IMR-90 (cell line): ENCODE results near the gene ACOX2. TPM values are rescaled to one million over a fixed set of nuclear protein-coding genes. Genes with fewer than 3 reads are reported as not detected.

ENCODE experiments used
- ATAC-seq: fragments of 200-7000 bp; cut with Tn5 transposase; 2 replicates; pipeline ENCODE4 v1.9.1; 2020; ENCODE audit warnings: low read depth, mild to moderate bottlenecking, moderate library complexity
- BruUV-seq: library from RNA; stranded (reverse); fragments of 400-500 nt; replicated peaks from 2 replicates; lab custom pipeline; 2021; lab: Mats Ljungman, UMichigan
- CTCF ChIA-PET: fragments of 300-600 bp; formaldehyde crosslinking; extraction: SDS; loops from one replicate; lab custom pipeline; 2021; ENCODE audit warnings: antibody characterized with exemption; lab: Yijun Ruan, JAX
- POLR2A ChIA-PET: fragments of 300-600 bp; sonication (Branson Sonifier 250); formaldehyde crosslinking; loops from one replicate; lab custom pipeline; 2022; ENCODE audit warnings: antibody characterized with exemption; ENCODE audit not compliant: unreplicated experiment; lab: Charles Lee
- DNase-seq: peaks from one replicate; pipeline ENCODE4 v3.0.0; 2013
- H2AFZ ChIP-seq: replicated peaks from 2 replicates; pipeline ENCODE3; 2013; ENCODE audit warnings: low read length, mild to moderate bottlenecking; ENCODE audit not compliant: poor library complexity
- H2AK5ac ChIP-seq: 2 replicates; pipeline ENCODE4 v1.6.1; 2013; ENCODE audit warnings: low read depth, low read length, inconsistent platforms
- H2AK9ac ChIP-seq: replicated peaks from 2 replicates; pipeline ENCODE3; 2013; ENCODE audit warnings: mild to moderate bottlenecking, low read depth, low read length, moderate library complexity; ENCODE audit not compliant: poor library complexity
- H2BK120ac ChIP-seq: 2 replicates; pipeline ENCODE4 v1.6.1; 2013; ENCODE audit warnings: low read depth, low read length, inconsistent platforms
- H2BK15ac ChIP-seq: 3 replicates; pipeline ENCODE4 v1.6.1; 2013; ENCODE audit warnings: low read depth, low read length, inconsistent platforms
- H2BK20ac ChIP-seq: 2 replicates; pipeline ENCODE4 v1.6.1; 2013; ENCODE audit warnings: low read depth, mild to moderate bottlenecking, inconsistent platforms, low read length, moderate library complexity
- H2BK5ac ChIP-seq: 2 replicates; pipeline ENCODE4 v1.6.1; 2013; ENCODE audit warnings: mild to moderate bottlenecking, low read depth, low read length, inconsistent platforms; ENCODE audit not compliant: poor library complexity, severe bottlenecking
- H3K14ac ChIP-seq: replicated peaks from 2 replicates; pipeline ENCODE4 v1.6.1; 2013; ENCODE audit warnings: low read depth, low read length, inconsistent platforms
- H3K18ac ChIP-seq: 2 replicates; pipeline ENCODE4 v1.6.1; 2013; ENCODE audit warnings: low read depth, low read length, control low read depth
- H3K23ac ChIP-seq: 2 replicates; pipeline ENCODE4 v1.6.1; 2013; ENCODE audit warnings: low read depth, low read length, inconsistent platforms
- H3K27ac ChIP-seq: 2 replicates; pipeline ENCODE4 v1.5.1; 2013; ENCODE audit warnings: mild to moderate bottlenecking, control low read depth, low read length; ENCODE audit not compliant: insufficient read depth
- H3K27me3 ChIP-seq: 2 replicates; pipeline ENCODE4 v1.6.1; 2013; ENCODE audit warnings: low read length; ENCODE audit not compliant: control insufficient read depth, insufficient read depth
- H3K36me3 ChIP-seq: 2 replicates; pipeline ENCODE4 v1.6.1; 2013; ENCODE audit warnings: low read length, mixed read lengths; ENCODE audit not compliant: control insufficient read depth, insufficient read depth
- H3K4ac ChIP-seq: 2 replicates; pipeline ENCODE4 v1.6.1; 2013; ENCODE audit warnings: low read depth, low read length, inconsistent platforms
- H3K4me1 ChIP-seq: 2 replicates; pipeline ENCODE4 v1.6.1; 2013; ENCODE audit warnings: low read length, mixed read lengths; ENCODE audit not compliant: control insufficient read depth, insufficient read depth
- H3K4me2 ChIP-seq: 2 replicates; pipeline ENCODE4 v1.6.1; 2013; ENCODE audit warnings: low read depth, mild to moderate bottlenecking, control low read depth, low read length, moderate library complexity
- H3K4me3 ChIP-seq: 2 replicates; pipeline ENCODE4 v1.5.1; 2013; ENCODE audit warnings: low read depth, mild to moderate bottlenecking, control low read depth, low read length, moderate library complexity; ENCODE audit not compliant: insufficient read depth
- H3K56ac ChIP-seq: 2 replicates; pipeline ENCODE4 v1.6.1; 2013; ENCODE audit warnings: low read length, inconsistent platforms; ENCODE audit not compliant: insufficient read depth; ENCODE audit errors: extremely low read depth
- H3K79me1 ChIP-seq, 2 experiments: 2 replicates each; pipeline ENCODE4 v1.6.1; 2013; ENCODE audit warnings: low read length in 2 of 2, inconsistent platforms in 1 of 2, low read depth in 1 of 2
- H3K9ac ChIP-seq: 2 replicates; pipeline ENCODE4 v1.6.1; 2013; ENCODE audit warnings: low read depth, low read length, control low read depth
- H3K9me1 ChIP-seq: 2 replicates; pipeline ENCODE4 v1.6.1; 2013; ENCODE audit warnings: low read length, inconsistent platforms; ENCODE audit not compliant: insufficient read depth
- H3K9me3 ChIP-seq: 2 replicates; pipeline ENCODE4 v1.6.1; 2013; ENCODE audit warnings: low read length; ENCODE audit not compliant: control insufficient read depth, insufficient read depth
- H4K20me1 ChIP-seq: 2 replicates; pipeline ENCODE4 v1.6.1; 2013; ENCODE audit warnings: low read length, inconsistent platforms; ENCODE audit not compliant: insufficient read depth
- H4K5ac ChIP-seq: 2 replicates; pipeline ENCODE4 v1.6.1; 2013; ENCODE audit warnings: mild to moderate bottlenecking, low read depth, low read length, control low read depth
- H4K8ac ChIP-seq, 2 experiments: 2 replicates each; pipeline ENCODE4 v1.6.1; 2013; ENCODE audit warnings: low read depth in 2 of 2, low read length in 2 of 2, control low read depth in 1 of 2, inconsistent platforms in 1 of 2
- H4K91ac ChIP-seq: 2 replicates; pipeline ENCODE4 v1.6.1; 2013; ENCODE audit warnings: low read depth, low read length, inconsistent platforms; ENCODE audit not compliant: insufficient read depth
- BHLHE40 ChIP-seq: fragments of 150-350 bp; IDR thresholded peaks from 2 replicates; pipeline ENCODE4 v1.6.1; 2016; ENCODE audit warnings: mild to moderate bottlenecking, low read depth, low read length
- CEBPB ChIP-seq: IDR thresholded peaks from 2 replicates; pipeline ENCODE4 v1.6.1; 2012; ENCODE audit warnings: low read depth, low read length, improper control_type of control experiment
- CHD1 ChIP-seq: IDR thresholded peaks from 2 replicates; pipeline ENCODE4 v1.6.1; 2012; ENCODE audit warnings: low read depth, low read length, improper control_type of control experiment
- ELK1 ChIP-seq: fragments of 150-350 bp; IDR thresholded peaks from 2 replicates; pipeline ENCODE4 v1.6.1; 2016; ENCODE audit warnings: low read depth, mild to moderate bottlenecking, low read length, moderate library complexity, borderline replicate concordance
- FOS ChIP-seq: fragments of 150-350 bp; IDR thresholded peaks from 2 replicates; pipeline ENCODE4 v1.6.1; 2016; ENCODE audit warnings: low read depth, low read length
- MAZ ChIP-seq: IDR thresholded peaks from 2 replicates; pipeline ENCODE4 v1.6.1; 2012; ENCODE audit warnings: low read depth, mild to moderate bottlenecking, low read length, improper control_type of control experiment, moderate library complexity, borderline replicate concordance
- MXI1 ChIP-seq: IDR thresholded peaks from 2 replicates; pipeline ENCODE4 v1.6.1; 2012; ENCODE audit warnings: low read depth, mild to moderate bottlenecking, low read length, moderate library complexity, borderline replicate concordance
- NFE2L2 ChIP-seq: fragments of 150-350 bp; IDR thresholded peaks from 2 replicates; pipeline ENCODE4 v1.6.1; 2016; ENCODE audit warnings: low read depth, mild to moderate bottlenecking, low read length
- POLR2A ChIP-seq: IDR thresholded peaks from 2 replicates; pipeline ENCODE4 v1.6.1; 2012; ENCODE audit warnings: mild to moderate bottlenecking, low read depth, low read length
- RAD21 ChIP-seq: IDR thresholded peaks from 2 replicates; pipeline ENCODE4 v1.6.1; 2012; ENCODE audit warnings: low read length, improper control_type of control experiment
- RCOR1 ChIP-seq: IDR thresholded peaks from 2 replicates; pipeline ENCODE4 v1.6.1; 2012; ENCODE audit warnings: mild to moderate bottlenecking, low read length, improper control_type of control experiment; ENCODE audit not compliant: insufficient replicate concordance
- RFX5 ChIP-seq: IDR thresholded peaks from 2 replicates; pipeline ENCODE4 v1.8.0; 2012; ENCODE audit warnings: low read depth, mild to moderate bottlenecking, low read length, moderate library complexity
- SMC3 ChIP-seq: fragments of 150-350 bp; IDR thresholded peaks from 2 replicates; pipeline ENCODE4 v1.6.1; 2016; ENCODE audit warnings: low read depth, mild to moderate bottlenecking, antibody characterized with exemption, low read length, moderate library complexity
- WGBS, 2 experiments: methylation state at CpG; one replicate each; pipeline versions ENCODE4 v1.1.5 to v1.1.7; 2013; ENCODE audit warnings: missing lambda C conversion rate in 2 of 2; ENCODE audit not compliant: insufficient read length in 1 of 2; ENCODE audit errors: extremely low coverage in 2 of 2; 5-methylcytosine and 5-hydroxymethylcytosine counted together
- dilution Hi-C: fragments of 300-500 bp; cut with HindIII; formaldehyde crosslinking; loops from one replicate; pipeline ENCODE4 v1.14.3; 2018; ENCODE audit warnings: low sequenced_read_pairs; ENCODE audit not compliant: unreplicated experiment
- in situ Hi-C: fragments of 300-500 bp; cut with MboI; formaldehyde crosslinking; loops from 3 replicates; pipeline ENCODE4 v1.14.3; 2019; ENCODE audit warnings: low sequenced_read_pairs, inconsistent platforms, mixed read lengths
- intact Hi-C: fragments of 100-400 bp; cut with micrococcal nuclease; formaldehyde crosslinking; loops from 2 replicates; pipeline ENCODE4 v1.10.0; 2022
- polyA plus RNA-seq, 3 experiments: library from polyadenylated mRNA; depleted of rRNA; stranded (reverse); fragments of >200 nt; gene quantifications; 2 replicates each; pipeline ENCODE4 v1.2.3, GENCODE V29; 2012; ENCODE audit warnings: low replicate concordance in 1 of 3
- total RNA-seq: library from RNA; depleted of rRNA; stranded (reverse); fragments of >200 nt; gene quantifications from 2 replicates; pipeline ENCODE4 v1.2.3, GENCODE V29; 2012
- TF ChIP-seq, protein P1 (sequence below): fragments of 150-350 bp; IDR thresholded peaks from 2 replicates; pipeline ENCODE4 v1.6.1; 2017; ENCODE audit warnings: mild to moderate bottlenecking, antibody characterized with exemption, low read length, low read depth
- TF ChIP-seq, protein P2 (sequence below): conservative IDR thresholded peaks from 2 replicates; pipeline ENCODE4 v1.5.1; 2012; ENCODE audit warnings: mild to moderate bottlenecking, low read depth, low read length, improper control_type of control experiment

ACOX2 gene
- total and polyA plus RNA-seq, 2 of the 4 experiments (the other 2 are of a cell fraction), result 15.6 to 32.9 TPM

GRCh38 chr3:58570851-58571250 lies 33.9 kb upstream of the ACOX2 start:
- H2AK5ac ChIP-seq, result no peak overlapping the region
- no peak overlapping the region for H3K14ac ChIP-seq
- DNase-seq (no peak), ATAC-seq (no peak)
- WGBS, 2 experiments, result 85% methylated on average over 4 of the region's 5 CpGs; no CpG with 5 or more reads in 1 of the 2 experiments
- dilution Hi-C loops, result no loop called here
- no peaks in the 10 kb centered on the region for H3K36me3 ChIP-seq
- BruUV-seq, result no TSS peak
- H2BK120ac ChIP-seq, result no peak overlapping the region
- POLR2A ChIA-PET, result no interaction called here
- in situ Hi-C loops, result loop anchor here (25.0 kb wide), 1 partner anchor 416 kb away; no protein-coding TSS in a partner anchor
- no peak overlapping the region for H2BK20ac ChIP-seq
- H4K5ac ChIP-seq, result no peak overlapping the region
- TF ChIP-seq RFX5 (no peak), NFE2L2 (no peak), BHLHE40 (no peak), MAZ (no peak), RAD21 (no peak), FOS (no peak), POLR2A (no peak), CHD1 (no peak), ELK1 (no peak), RCOR1 (no peak), MXI1 (no peak), CEBPB (no peak), SMC3 (no peak)
- TF ChIP-seq, protein P1, sequence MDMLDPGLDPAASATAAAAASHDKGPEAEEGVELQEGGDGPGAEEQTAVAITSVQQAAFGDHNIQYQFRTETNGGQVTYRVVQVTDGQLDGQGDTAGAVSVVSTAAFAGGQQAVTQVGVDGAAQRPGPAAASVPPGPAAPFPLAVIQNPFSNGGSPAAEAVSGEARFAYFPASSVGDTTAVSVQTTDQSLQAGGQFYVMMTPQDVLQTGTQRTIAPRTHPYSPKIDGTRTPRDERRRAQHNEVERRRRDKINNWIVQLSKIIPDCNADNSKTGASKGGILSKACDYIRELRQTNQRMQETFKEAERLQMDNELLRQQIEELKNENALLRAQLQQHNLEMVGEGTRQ, result no peak
- TF ChIP-seq, protein P2, sequence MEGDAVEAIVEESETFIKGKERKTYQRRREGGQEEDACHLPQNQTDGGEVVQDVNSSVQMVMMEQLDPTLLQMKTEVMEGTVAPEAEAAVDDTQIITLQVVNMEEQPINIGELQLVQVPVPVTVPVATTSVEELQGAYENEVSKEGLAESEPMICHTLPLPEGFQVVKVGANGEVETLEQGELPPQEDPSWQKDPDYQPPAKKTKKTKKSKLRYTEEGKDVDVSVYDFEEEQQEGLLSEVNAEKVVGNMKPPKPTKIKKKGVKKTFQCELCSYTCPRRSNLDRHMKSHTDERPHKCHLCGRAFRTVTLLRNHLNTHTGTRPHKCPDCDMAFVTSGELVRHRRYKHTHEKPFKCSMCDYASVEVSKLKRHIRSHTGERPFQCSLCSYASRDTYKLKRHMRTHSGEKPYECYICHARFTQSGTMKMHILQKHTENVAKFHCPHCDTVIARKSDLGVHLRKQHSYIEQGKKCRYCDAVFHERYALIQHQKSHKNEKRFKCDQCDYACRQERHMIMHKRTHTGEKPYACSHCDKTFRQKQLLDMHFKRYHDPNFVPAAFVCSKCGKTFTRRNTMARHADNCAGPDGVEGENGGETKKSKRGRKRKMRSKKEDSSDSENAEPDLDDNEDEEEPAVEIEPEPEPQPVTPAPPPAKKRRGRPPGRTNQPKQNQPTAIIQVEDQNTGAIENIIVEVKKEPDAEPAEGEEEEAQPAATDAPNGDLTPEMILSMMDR, result no peak
- no peak overlapping the region for H2AK9ac ChIP-seq
- peaks cover 7% of the 10 kb centered on the region; the same call in 1 of the 2 replicates for H3K27me3 ChIP-seq
- no peaks in the 10 kb centered on the region for H3K79me1 ChIP-seq
- H2BK5ac ChIP-seq, result no peak overlapping the region
- no peak overlapping the region for H3K18ac ChIP-seq
- peaks cover 3% of the 10 kb centered on the region; the same call in 1 of the 2 replicates for H3K9me1 ChIP-seq
- H3K9ac ChIP-seq, result no peak overlapping the region
- intact Hi-C loops, result no loop called here
- no peak overlapping the region for H3K27ac ChIP-seq
- peaks cover 5% of the 10 kb centered on the region; the same call in 1 of the 2 replicates for H3K9me3 ChIP-seq
- CTCF ChIA-PET, result interaction anchor here (1.0 to 8.3 kb wide), 2 partner anchors 55 to 59 kb away, joined by 4 to 69 read pairs; no protein-coding TSS in a partner anchor
- no peak overlapping the region for H2BK15ac ChIP-seq
- H3K23ac ChIP-seq, result no peak overlapping the region
- H3K4me2 ChIP-seq, result no peak overlapping the region
- no peak overlapping the region for H3K4me3 ChIP-seq
- no peak overlapping the region for H2AFZ ChIP-seq
- no peaks in the 10 kb centered on the region; the same call in 1 of the 2 replicates for H3K4me1 ChIP-seq
- H3K56ac ChIP-seq, result no peak overlapping the region
- no peak overlapping the region for H3K4ac ChIP-seq
- no peaks in the 10 kb centered on the region for H4K20me1 ChIP-seq
- no peak overlapping the region for H4K8ac ChIP-seq
- H4K91ac ChIP-seq, result no peak overlapping the region
